Stimulated activated CD8-positive, alpha-beta memory T cell treated with anti-CD3 and anti-CD28 coated beads, Interleukin-15, amount 100 ng/mL, for 4 hours (primary cell): ENCODE measurements around the gene GRM7.

Experiments used
- DNase-seq, 2 donors: peaks; one replicate each; pipeline ENCODE4 v3.0.0-alpha.2; 2020; ENCODE audit warnings: low read depth in 2 of 2

Gene GRM7

GRCh38 chr3:7657214-7658112, 796.5 kb downstream of the GRM7 start:
- no peak for DNase-seq

DNA sequence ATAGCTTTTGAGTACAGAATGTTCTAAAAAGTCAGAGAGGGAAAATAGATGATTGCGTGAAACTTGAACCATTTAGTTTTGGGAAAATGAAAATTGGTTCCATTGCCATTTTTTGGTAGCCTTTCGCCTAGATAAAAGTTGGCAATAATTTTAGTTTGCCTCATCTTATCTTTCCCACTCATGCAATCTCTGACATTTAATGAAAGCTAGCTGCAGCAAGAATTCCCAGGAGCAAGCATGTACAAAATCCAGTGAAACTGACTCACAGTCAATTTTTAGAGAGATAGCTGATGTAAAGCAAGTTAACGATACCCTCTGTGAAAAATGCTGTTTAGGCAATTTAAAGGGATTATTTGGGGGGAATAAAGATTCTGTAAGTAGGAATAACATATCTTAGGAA, 797.4 kb downstream of the GRM7 start:
- DNase-seq: no peak

DNA sequence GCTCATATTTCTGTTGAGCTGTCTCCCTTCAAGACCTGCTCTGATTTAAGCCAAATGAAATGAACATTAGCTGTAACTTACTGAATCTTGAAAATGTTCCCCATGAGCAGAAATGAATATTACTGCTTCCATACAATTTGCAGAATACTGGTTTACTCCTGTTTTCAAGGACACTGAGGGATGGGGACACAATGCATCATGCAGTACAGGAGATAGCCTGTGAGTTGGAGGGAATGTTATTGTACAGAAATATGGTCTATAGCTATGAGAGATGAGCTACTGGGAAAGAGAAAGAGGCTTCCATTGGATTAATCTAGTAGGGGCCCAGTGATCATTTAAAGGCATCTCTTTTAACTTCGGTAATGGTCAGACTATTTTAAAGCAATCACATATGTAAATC, 798.2 kb downstream of the GRM7 start:
- DNase-seq: no peak

DNA sequence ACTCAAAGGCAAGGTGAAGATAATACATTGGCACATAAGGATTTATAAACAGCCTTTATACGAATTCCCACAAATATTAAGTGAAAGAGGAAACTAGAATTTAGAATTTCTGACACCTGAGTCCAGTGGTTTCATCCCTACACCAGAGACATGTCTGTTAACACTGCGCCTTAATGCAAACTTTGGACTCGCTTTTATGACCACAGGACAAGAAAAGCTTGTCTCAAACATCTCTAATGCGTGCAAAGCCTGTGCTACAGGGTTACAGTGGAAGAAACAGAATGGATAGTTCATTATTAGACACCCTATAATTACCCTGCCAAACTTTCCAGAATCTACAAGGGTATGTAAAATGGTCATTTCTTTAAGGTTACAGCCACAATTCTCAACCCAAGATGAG, 802.9 kb downstream of the GRM7 start:
- DNase-seq: no peak

- DNase-seq: no peak
Observed at GRCh38 chr3:7667774-7668173, 806.9 kb downstream of the GRM7 start.

DNA sequence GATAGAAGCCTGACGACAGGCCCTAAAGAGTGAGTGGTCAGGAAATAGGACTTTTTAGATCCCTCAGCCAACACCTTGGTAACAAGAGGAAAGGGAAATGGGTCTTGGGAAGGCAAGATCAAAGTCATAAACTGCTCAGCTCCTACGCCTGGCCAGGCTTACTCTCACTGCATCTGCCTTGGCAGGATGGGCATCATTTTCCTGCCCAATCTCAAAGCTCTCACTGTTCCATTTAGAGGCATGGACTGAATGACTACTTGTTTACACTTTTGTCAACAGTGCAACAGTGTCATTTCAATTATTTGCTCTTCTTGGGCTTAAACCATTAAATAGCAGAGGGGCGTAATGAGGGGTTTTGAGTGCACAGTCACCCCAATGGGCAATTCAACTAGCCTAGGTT, 808.7 kb downstream of the GRM7 start:
- DNase-seq: no peak

GRCh38 chr3:7678521-7678920, 817.6 kb downstream of the GRM7 start:
- no peak for DNase-seq

GRCh38 chr3:7682822-7683229, 821.9 kb downstream of the GRM7 start:
- no peak for DNase-seq

DNA sequence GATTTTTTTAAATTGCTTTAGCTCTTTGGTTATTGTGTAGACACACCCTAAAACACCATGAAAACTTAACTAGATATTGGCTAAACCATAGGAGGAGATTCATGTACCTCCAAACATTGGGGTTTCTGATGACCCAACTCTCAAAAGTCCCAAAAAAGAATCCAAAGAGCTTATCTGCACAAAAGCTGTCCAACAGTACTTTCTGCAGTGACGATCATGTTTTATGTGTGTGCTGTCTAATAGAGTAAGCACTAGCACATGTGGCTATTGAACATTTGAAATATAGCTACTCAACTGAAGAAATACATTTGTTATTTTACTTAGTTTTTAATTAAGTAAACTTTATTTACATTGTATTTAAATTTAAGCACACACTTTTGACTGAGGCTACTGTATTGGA, 822.5 kb downstream of the GRM7 start:
- DNase-seq: no peak

GRCh38 chr3:7684182-7684715, 823.3 kb downstream of the GRM7 start:
- DNase-seq: no peak

DNA sequence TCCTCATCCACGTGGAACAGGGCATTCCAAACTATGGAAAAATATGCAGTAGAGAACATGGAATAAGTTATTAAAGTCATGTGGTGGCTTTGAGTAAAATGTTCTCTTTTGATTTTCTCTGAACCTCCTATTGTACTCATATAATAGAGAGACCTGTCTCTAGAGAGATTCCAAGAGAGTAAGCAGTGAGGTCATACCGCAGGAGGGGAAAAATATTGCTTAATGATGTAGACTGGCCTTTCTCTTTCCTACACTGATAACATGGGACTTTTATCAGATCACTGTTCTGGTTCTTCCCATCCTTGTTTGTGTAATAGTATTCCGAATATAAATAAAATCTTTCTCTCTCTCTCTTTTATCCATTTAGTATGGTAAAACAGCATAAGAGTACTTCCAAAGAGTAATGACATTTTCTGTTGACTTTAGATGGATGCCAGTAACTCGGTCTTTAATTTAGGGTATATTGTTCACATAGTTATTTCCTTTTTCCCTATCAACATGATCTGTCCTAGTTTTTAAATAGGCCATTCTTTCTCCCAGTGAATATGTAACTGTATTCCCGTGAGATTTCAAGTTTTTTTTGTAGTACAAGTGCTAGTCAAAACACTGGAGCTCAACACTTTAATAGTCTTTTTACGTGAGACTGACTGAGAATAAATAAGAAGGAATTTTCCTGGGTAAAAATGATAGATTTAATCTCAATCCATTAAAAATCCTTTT, 826.7 kb downstream of the GRM7 start:
- DNase-seq: no peak

DNA sequence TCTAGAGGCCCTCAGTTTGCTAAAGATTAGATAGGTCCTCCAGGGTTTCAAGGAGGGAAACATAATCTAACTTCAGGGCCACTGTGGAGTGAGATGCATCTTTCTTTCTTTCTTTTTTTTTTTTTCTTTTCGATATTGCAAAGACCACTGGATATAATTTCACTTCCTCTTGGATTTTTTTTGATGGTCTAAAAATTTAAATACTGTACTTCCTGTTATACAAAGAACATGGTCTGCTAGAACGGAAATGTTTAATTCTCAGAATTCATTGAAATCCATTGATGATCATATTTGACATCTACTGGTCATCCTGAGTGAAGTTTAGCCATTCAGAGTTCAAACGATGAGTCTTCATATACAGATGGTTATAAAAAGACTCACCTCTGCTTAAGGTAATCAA, 832.0 kb downstream of the GRM7 start:
- no peak for DNase-seq

- DNase-seq: no peak
Observed at GRCh38 chr3:7693976-7694375, 833.1 kb downstream of the GRM7 start.

DNA sequence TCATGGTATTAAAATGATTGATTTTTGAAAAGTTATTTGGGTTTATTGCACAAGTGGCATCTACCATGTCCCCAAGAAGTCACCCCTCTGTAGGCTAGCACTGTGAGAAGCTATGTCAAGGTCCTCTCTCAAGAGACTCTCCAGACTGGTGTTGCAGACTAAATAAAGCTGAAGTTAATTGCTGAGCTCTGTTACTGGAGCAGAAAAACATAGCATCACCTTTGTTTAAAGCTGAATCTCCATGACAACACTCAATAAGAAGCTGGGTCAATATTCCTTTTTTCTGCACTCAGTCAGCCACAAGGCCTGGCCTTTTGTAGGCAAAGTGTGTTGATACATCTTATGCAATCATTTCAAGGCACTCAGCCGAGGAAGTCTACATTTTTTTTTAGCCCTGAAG, 834.1 kb downstream of the GRM7 start:
- no peak for DNase-seq

GRCh38 chr3:7696320-7696719, 835.4 kb downstream of the GRM7 start:
- no peak for DNase-seq

GRCh38 chr3:7697548-7697947, 836.6 kb downstream of the GRM7 start:
- DNase-seq: no peak

- DNase-seq: no peak
Observed at GRCh38 chr3:7700539-7700938, 839.6 kb downstream of the GRM7 start.

DNA sequence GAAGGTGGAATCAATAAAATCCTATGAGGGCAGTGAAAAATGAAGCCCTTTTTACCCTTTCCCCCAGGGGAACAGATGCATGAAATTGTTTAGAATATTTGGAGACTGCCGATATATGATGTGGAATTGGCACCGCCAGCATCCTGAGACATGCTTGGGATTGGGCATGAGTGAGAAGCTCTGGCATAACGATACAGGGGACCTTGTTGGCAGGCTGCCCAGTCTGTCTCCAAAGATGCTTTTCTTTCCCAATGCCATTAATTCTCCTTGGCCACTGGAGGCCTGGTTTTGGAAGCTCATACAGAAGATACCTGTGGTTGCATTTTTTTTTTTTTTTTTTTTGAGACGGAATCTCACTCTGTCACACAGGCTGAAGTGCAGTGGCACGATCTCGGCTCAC, 840.1 kb downstream of the GRM7 start:
- no peak for DNase-seq

DNA sequence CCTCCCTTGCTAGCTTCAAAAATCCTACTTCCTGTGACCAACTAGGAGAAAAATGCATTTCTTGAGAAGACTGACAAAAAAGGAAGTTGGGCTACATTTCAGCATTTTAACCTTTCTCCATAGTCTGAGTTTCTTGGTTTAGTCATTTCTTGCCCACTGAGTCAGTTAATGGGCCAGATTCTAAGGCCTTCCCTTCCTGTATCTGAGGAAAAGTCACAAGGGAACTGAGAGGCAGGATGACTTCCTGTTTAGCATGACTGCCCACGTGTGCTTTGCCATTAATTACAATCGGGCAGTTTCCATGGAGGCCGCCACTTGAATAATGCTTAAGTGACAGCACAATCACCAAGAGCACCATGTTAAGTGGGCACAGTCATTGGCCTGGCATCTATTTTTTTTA, 846.3 kb downstream of the GRM7 start:
- no peak for DNase-seq

DNA sequence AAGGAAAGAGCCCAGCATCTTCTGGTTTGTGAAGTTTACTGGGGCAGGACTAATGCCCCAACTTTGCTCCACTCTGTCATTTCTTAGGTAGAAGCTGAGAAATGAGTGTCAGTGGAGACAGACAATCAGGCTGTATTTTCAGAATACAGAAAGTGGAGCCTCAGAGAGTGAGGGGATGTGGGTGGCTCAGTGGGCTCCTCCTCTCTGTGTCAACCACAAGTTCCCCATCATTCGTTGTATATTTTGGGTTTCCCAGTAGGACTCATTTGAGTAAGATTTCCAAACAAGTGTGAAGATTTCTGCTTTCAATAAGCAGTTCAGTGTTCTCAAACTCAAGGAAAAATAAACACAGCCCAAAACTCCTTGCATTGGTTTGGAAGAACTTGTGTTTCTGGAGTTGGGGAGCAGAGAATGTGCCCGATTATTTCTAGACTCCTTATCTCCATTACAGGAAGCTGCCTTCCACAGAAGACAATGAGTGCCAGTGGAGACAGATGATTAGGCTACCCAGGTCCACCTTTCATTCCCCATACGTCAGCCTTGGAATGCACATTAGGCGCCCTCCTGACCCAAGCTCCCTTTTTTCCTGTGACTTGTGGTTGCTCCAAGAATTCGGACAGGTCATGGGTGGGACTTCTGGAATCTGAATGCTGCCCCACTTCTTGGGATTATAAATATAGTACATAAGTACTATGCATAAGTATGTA, 848.6 kb downstream of the GRM7 start:
- DNase-seq: no peak

GRCh38 chr3:7710284-7710683, 849.4 kb downstream of the GRM7 start:
- DNase-seq: no peak

- DNase-seq: no peak
Observed at GRCh38 chr3:7713724-7714123, 852.8 kb downstream of the GRM7 start.
